ENCODE results near the gene RNF214.

GRCh38 chr11:117197006-117197405 is 35.5 kb upstream of the RNF214 start:
- TF ChIP-seq POLR2A (IDR thresholded peaks at IDR 0.05; ENCODE audit: low read depth, low read length) (no peak), POLR2AphosphoS5 (IDR thresholded peaks at IDR 0.05; ENCODE audit: low read depth, low read length) (no peak), TAF1 (IDR thresholded peaks at IDR 0.05; ENCODE audit: low read depth, low read length) (no peak), SPI1 (IDR thresholded peaks at IDR 0.05; ENCODE audit: low read depth, low read length) (no peak), PAX5 (IDR thresholded peaks at IDR 0.05; ENCODE audit: insufficient read depth, low read length, severe bottlenecking) (no peak), POU2F2 (IDR thresholded peaks at IDR 0.05; ENCODE audit: low read depth, low read length) (no peak)
